OCI-LY1 (cell line): ENCODE measurements around the gene ZBTB8A.
A peak's percentile ranks its signal among the peaks of the same experiment; 100 is the strongest.

Experiments
- H2AFZ ChIP-seq: fragments of 200-600 bp; sonication (generic), shearing (Covaris generic); 2 replicates; pipeline ENCODE4 v1.6.0; 2014; ENCODE audit warnings: antibody characterized with exemption, mild to moderate bottlenecking, low read length
- H3F3A ChIP-seq: fragments of 200-600 bp; sonication (generic), shearing (Covaris generic); 2 replicates; pipeline ENCODE4 v1.6.0; 2014; ENCODE audit warnings: mild to moderate bottlenecking, antibody characterized with exemption, low read length, moderate library complexity; ENCODE audit not compliant: insufficient read depth
- H3K27ac ChIP-seq: fragments of 200-600 bp; sonication (generic); 2 replicates; pipeline ENCODE4 v1.5.1; 2014; ENCODE audit warnings: low read length, mixed run types, mild to moderate bottlenecking, low read depth; ENCODE audit not compliant: poor library complexity, severe bottlenecking
- H3K27me3 ChIP-seq: fragments of 200-600 bp; sonication (generic); 2 replicates; pipeline ENCODE4 v1.6.0; 2014; ENCODE audit warnings: antibody characterized with exemption, mild to moderate bottlenecking, low read length, moderate library complexity; ENCODE audit not compliant: insufficient read depth
- H3K36me3 ChIP-seq: fragments of 200-600 bp; sonication (generic); 2 replicates; pipeline ENCODE4 v1.6.1; 2014; ENCODE audit warnings: mild to moderate bottlenecking, antibody characterized with exemption, low read length, moderate library complexity, mixed read lengths; ENCODE audit not compliant: insufficient read depth
- H3K4me1 ChIP-seq: fragments of 200-600 bp; sonication (generic); 2 replicates; pipeline ENCODE4 v1.5.1; 2014; ENCODE audit warnings: mild to moderate bottlenecking, low read length, moderate library complexity; ENCODE audit not compliant: insufficient read depth, severe bottlenecking
- H3K4me2 ChIP-seq: fragments of 200-600 bp; sonication (generic), shearing (Covaris generic); 2 replicates; pipeline ENCODE4 v1.6.1; 2014; ENCODE audit warnings: low read length
- H3K4me3 ChIP-seq: fragments of 200-600 bp; sonication (generic); 2 replicates; pipeline ENCODE4 v1.5.1; 2014; ENCODE audit warnings: low read length, low read depth, mild to moderate bottlenecking, mixed read lengths; ENCODE audit not compliant: poor library complexity, severe bottlenecking
- H3K79me2 ChIP-seq: fragments of 200-600 bp; shearing (Covaris generic); 2 replicates; pipeline ENCODE4 v1.6.1; 2016; ENCODE audit warnings: mixed run types, low read length, mixed read lengths; ENCODE audit not compliant: insufficient read depth
- H3K9ac ChIP-seq: fragments of 200-600 bp; sonication (generic), shearing (Covaris generic); 2 replicates; pipeline ENCODE4 v1.6.1; 2014; ENCODE audit warnings: mild to moderate bottlenecking, low read length, mixed read lengths
- H3K9me2 ChIP-seq: fragments of 200-600 bp; sonication (generic), shearing (Covaris generic); 2 replicates; pipeline ENCODE4 v1.6.1; 2014; ENCODE audit warnings: low read depth, mild to moderate bottlenecking, low read length, mixed read lengths
- H3K9me3 ChIP-seq: fragments of 200-600 bp; shearing (Covaris generic); 2 replicates; pipeline ENCODE4 v1.6.1; 2014; ENCODE audit warnings: low read length, mixed read lengths
- H4K20me1 ChIP-seq: fragments of 200-600 bp; sonication (generic), shearing (Covaris generic); 2 replicates; pipeline ENCODE4 v1.6.0; 2016; ENCODE audit warnings: mild to moderate bottlenecking, low read length; ENCODE audit not compliant: insufficient read depth
- EZH2 ChIP-seq: fragments of 200-600 bp; sonication (generic), shearing (Covaris generic); IDR thresholded peaks from 2 replicates; pipeline ENCODE4 v1.8.0; 2017; ENCODE audit warnings: borderline replicate concordance, mixed run types, mild to moderate bottlenecking, antibody characterized with exemption, low read length, moderate library complexity, mixed read lengths
- TF ChIP-seq, protein P1 (sequence below): fragments of 200-600 bp; sonication (generic), shearing (Covaris generic); IDR thresholded peaks from 2 replicates; pipeline ENCODE4 v1.5.1; 2017; ENCODE audit warnings: mild to moderate bottlenecking, antibody characterized with exemption, low read length, moderate library complexity, mixed read lengths

The ZBTB8A gene

DNA sequence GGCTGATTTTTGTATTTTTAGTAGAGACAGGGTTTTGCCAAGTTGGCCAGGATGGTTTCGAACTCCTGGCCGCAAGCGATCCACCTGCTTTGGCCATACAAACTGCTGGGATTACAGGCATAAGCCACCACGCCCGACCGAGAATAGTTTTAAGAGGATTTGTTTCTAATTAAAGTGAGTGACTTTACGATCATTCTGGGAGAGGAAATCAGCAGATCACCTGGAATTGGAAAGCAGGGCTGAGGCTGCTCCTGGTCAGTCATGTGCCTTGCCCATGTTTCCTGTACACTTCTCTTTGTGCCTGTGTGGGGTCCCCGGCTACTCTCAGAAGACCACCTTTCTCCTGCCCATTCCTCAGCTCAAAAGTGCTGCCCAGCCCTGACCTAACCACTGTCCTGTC, 40.5 kb upstream of the ZBTB8A start:
- no peaks in the 10 kb centered on the region for H3K79me2 ChIP-seq
- peaks cover 7% of the 10 kb centered on the region for H3K4me1 ChIP-seq
- H3F3A ChIP-seq = no peaks in the 10 kb centered on the region
- no peaks in the 10 kb centered on the region for H3K9me3 ChIP-seq
- no peaks in the 10 kb centered on the region for H3K9me2 ChIP-seq
- TF ChIP-seq, protein P1, sequence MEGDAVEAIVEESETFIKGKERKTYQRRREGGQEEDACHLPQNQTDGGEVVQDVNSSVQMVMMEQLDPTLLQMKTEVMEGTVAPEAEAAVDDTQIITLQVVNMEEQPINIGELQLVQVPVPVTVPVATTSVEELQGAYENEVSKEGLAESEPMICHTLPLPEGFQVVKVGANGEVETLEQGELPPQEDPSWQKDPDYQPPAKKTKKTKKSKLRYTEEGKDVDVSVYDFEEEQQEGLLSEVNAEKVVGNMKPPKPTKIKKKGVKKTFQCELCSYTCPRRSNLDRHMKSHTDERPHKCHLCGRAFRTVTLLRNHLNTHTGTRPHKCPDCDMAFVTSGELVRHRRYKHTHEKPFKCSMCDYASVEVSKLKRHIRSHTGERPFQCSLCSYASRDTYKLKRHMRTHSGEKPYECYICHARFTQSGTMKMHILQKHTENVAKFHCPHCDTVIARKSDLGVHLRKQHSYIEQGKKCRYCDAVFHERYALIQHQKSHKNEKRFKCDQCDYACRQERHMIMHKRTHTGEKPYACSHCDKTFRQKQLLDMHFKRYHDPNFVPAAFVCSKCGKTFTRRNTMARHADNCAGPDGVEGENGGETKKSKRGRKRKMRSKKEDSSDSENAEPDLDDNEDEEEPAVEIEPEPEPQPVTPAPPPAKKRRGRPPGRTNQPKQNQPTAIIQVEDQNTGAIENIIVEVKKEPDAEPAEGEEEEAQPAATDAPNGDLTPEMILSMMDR = no peak
- no peak for TF ChIP-seq EZH2
- H3K4me3 ChIP-seq = no peak overlapping the region
- H3K4me2 ChIP-seq = no peak overlapping the region
- H3K9ac ChIP-seq = no peak overlapping the region
- no peaks in the 10 kb centered on the region for H3K36me3 ChIP-seq
- H3K27ac ChIP-seq = no peak overlapping the region
- H4K20me1 ChIP-seq = no peaks in the 10 kb centered on the region
- H2AFZ ChIP-seq = no peak overlapping the region
- peaks cover 5% of the 10 kb centered on the region for H3K27me3 ChIP-seq

DNA sequence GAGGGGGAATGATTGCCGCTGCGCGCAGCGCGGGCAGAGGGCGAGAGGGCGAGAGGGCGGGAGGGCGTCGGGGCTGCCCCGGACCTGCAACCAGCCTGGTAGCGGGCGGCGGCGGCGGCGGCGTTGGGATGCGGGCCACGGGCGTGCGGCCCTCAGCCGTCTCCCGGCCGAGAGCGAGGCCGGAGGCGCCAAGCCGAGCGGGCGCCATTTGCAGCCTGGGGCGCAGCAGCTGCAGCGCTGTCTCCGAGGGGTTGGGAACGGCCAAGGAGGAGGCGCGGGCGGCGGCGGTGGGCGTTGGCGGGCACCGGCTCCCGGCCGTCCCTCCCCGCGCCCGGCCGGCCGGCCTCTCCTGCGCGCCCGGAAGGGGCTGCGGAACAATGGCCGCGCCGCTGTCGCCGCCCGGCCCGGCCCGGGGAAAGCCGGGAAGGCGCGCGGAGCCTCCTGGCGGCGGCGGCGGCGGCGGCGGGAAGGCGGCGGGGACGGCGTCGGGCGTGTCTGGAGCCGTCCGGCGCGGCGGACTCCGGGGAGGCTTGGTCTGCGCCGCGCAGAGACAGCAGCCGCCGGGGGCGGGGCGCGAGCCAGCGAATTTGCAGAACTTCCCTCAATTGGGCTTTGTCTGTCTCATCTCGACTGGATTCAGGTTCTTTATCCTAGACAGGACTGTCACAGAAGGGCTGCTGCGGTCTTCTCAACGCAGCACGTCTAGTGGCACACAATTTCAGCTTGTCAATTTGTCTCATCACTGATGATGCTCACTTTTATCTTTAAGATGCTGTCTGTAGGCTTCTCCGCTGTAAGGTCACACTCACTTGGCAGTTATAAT, 38.6 kb upstream of the ZBTB8A start:
- peak overlapping the region; percentile 41; the same call in 1 of the 2 replicates for H3K9ac ChIP-seq
- H4K20me1 ChIP-seq = no peaks in the 10 kb centered on the region
- H3K27ac ChIP-seq = no peak overlapping the region
- peak overlapping the region; percentile 73 for H3K4me2 ChIP-seq
- H3F3A ChIP-seq = no peaks in the 10 kb centered on the region
- no peaks in the 10 kb centered on the region for H3K36me3 ChIP-seq
- no peaks in the 10 kb centered on the region for H3K79me2 ChIP-seq
- peaks cover 7% of the 10 kb centered on the region for H3K4me1 ChIP-seq
- H3K9me3 ChIP-seq = no peaks in the 10 kb centered on the region
- peak overlapping the region; percentile 58 for H3K4me3 ChIP-seq
- no peaks in the 10 kb centered on the region for H3K9me2 ChIP-seq
- no peak overlapping the region; the same call in 1 of the 2 replicates for H2AFZ ChIP-seq
- no peak for TF ChIP-seq EZH2
- TF ChIP-seq, protein P1 = no peak
- H3K27me3 ChIP-seq = peaks cover 5% of the 10 kb centered on the region

DNA sequence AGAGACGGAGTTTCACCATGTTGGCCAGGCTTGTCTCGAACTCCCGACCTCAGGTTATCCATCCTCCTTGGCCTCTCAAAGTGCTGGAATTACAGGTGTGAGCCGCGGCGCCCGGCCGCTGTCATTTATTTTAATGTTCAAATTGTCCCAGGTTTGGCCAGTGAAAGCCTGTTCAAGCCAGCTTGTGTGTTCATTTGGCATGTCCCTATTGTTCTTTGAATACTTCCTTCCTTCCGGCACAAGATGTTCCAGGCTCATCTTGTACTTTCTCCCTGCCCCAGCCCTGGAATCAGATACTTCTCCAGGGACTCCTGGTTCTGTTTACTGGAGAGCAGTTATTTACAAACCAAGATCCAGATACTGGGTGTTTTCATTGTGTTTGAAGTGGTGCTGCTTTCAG, 37.4 kb upstream of the ZBTB8A start:
- Histone ChIP-seq H4K20me1 (no peaks in the 10 kb centered on the region), H3K4me3 (no peak overlapping the region), H3K27me3 (peaks cover 5% of the 10 kb centered on the region), H3F3A (no peaks in the 10 kb centered on the region), H3K9ac (no peak overlapping the region), H2AFZ (no peak overlapping the region), H3K4me1 (peaks cover 7% of the 10 kb centered on the region), H3K4me2 (no peak overlapping the region), H3K36me3 (no peaks in the 10 kb centered on the region), H3K27ac (no peak overlapping the region), H3K9me2 (no peaks in the 10 kb centered on the region), H3K9me3 (no peaks in the 10 kb centered on the region), H3K79me2 (no peaks in the 10 kb centered on the region)
- TF ChIP-seq, protein P1 = no peak
- TF ChIP-seq EZH2 = no peak
